Colon (tissue), 2 donors: Measurements from ENCODE around the gene OMG.

ENCODE experiments used
- FAIRE-seq: peaks from 2 replicates; lab custom pipeline; 2012; peaks lifted over from hg19 to GRCh38; lab: Jason Lieb, UNC
- donor health status: control.
- donor health status: control.

The OMG gene

GRCh38 chr17:31261601-31262000 lies 35.4 kb downstream of the OMG start:
- no peak for FAIRE-seq

DNA sequence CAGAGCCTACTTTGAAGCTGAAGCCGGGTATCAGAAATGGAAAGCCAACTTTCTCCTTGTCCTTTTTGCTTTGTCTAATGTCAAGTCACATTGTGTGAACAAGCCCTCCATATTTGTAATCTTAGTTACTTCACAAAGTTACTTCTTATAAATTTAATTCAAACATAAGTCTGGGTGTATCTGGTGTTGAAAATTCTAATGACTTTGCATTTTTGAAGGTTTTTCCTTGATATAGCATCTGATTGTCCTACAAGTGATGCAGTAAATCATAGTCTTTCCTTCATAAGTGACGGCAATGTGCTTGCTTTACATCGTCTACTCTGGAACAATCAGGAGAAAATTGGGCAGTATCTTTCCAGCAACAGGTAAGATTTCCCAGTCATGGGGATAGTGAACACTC lies 36.9 kb downstream of the OMG start:
- FAIRE-seq = no peak

DNA sequence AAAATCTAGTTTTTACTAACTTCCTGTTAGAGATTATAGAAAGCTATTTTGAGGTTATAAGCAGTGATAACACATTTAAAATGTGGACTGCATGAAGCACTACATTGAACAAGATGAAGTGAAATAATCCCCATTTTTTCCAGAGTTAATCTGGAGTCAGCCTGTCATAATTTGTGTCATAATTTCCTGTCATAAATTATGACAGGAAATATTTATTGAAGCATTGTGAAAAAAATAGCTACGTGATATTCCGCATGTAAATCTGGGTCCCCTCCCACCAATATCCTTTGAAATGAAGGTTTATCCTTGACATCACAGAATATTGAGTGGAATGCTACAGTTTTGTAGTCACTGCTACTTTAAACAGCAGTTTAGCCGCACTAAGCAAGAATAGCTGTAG lies 40.1 kb downstream of the OMG start:
- no peak for FAIRE-seq

GRCh38 chr17:31254654-31255053 lies 42.4 kb downstream of the OMG start:
- no peak for FAIRE-seq

GRCh38 chr17:31252741-31253140 lies 44.3 kb downstream of the OMG start:
- no peak for FAIRE-seq

- no peak for FAIRE-seq
These were observed 45.1 kb downstream of the OMG start for GRCh38 chr17:31251970-31252328.

- no peak for FAIRE-seq
These were observed 45.7 kb downstream of the OMG start for GRCh38 chr17:31251105-31251969.

DNA sequence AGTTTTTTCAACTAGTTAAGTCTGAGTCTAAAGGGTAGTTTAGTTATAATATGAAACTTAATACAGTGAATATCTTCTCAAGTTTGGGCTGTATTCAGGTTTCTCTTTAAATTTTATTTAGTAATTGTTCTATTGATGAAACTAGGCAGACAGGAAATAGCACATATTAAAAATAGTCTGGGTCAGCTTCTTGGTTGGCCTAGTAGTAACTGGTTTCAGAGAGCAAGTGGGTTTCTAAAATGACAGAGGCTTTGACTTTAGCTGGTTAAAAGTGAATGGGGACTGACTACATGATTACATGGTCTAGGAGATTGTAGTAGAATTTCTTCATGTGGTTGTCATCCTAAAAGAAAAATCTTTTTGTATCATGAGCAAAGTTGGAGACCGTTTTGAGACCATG lies 46.8 kb downstream of the OMG start:
- FAIRE-seq = no peak

DNA sequence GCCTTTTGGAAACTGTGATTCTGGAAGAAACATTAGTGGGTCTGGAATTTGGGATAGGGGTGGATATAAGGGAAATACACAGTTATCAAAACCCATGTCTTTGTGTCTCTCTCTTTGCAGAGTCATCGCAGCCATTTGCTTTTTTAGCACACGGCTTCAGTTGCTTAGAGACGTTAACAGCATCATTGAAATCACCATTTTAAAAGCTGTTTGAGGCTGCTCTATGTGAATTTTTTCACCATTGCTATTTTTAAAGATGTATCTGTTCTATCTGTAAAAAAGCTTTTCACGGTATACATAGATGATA lies 47.3 kb downstream of the OMG start:
- no peak for FAIRE-seq

- FAIRE-seq = no peak
These were observed 47.8 kb downstream of the OMG start for GRCh38 chr17:31248986-31249834.
